Brain microvascular endothelial cell (primary cell): ENCODE measurements around the gene GRB2.

Experiments
- DNase-seq: peaks from one replicate; pipeline ENCODE4 v3.0.0-alpha.2; 2020
- H3K27ac ChIP-seq: fragments of 250-450 bp; sonication (Bioruptor Pico); 2 replicates; pipeline ENCODE4 v1.5.1; 2020; ENCODE audit warnings: mild to moderate bottlenecking, moderate library complexity
- H3K27me3 ChIP-seq: fragments of 250-450 bp; sonication (Bioruptor Pico); replicated peaks from 2 replicates; pipeline ENCODE4 v1.5.1; 2020; ENCODE audit warnings: mild to moderate bottlenecking
- H3K36me3 ChIP-seq: fragments of 250-450 bp; sonication (Bioruptor Pico); replicated peaks from 2 replicates; pipeline ENCODE4 v1.5.1; 2020; ENCODE audit warnings: mild to moderate bottlenecking
- H3K4me3 ChIP-seq: 2 replicates; pipeline ENCODE4 v1.5.1; 2011; ENCODE audit warnings: low read depth, mild to moderate bottlenecking, control low read depth, low read length, moderate library complexity
- in situ Hi-C: cut with HindIII; loops from 2 replicates; pipeline ENCODE4 v1.10.0; 2017; ENCODE audit warnings: low sequenced_read_pairs, low pct_ligation_motif_present
- TF ChIP-seq, protein P1 (sequence below): IDR thresholded peaks from 2 replicates; pipeline ENCODE4 v1.5.1; 2011; ENCODE audit warnings: low read depth, mild to moderate bottlenecking, moderate library complexity, low read length, control low read depth, inconsistent platforms; ENCODE audit errors: missing control alignments

GRB2 gene

GRCh38 chr17:75270218-75270965 is 135.1 kb downstream of the GRB2 start:
- in situ Hi-C loops, result no loop called here
- Histone ChIP-seq H3K27ac (peak overlapping the region; percentile 36), H3K36me3 (peaks cover 14% of the 10 kb centered on the region), H3K27me3 (no peaks in the 10 kb centered on the region), H3K4me3 (peak overlapping the region; percentile 79)
- TF ChIP-seq, protein P1, sequence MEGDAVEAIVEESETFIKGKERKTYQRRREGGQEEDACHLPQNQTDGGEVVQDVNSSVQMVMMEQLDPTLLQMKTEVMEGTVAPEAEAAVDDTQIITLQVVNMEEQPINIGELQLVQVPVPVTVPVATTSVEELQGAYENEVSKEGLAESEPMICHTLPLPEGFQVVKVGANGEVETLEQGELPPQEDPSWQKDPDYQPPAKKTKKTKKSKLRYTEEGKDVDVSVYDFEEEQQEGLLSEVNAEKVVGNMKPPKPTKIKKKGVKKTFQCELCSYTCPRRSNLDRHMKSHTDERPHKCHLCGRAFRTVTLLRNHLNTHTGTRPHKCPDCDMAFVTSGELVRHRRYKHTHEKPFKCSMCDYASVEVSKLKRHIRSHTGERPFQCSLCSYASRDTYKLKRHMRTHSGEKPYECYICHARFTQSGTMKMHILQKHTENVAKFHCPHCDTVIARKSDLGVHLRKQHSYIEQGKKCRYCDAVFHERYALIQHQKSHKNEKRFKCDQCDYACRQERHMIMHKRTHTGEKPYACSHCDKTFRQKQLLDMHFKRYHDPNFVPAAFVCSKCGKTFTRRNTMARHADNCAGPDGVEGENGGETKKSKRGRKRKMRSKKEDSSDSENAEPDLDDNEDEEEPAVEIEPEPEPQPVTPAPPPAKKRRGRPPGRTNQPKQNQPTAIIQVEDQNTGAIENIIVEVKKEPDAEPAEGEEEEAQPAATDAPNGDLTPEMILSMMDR, result peak; percentile 66
- DNase-seq, result peak; percentile 48

- TF ChIP-seq, protein P1, result no peak
- Histone ChIP-seq H3K27me3 (no peaks in the 10 kb centered on the region), H3K36me3 (peaks cover 15% of the 10 kb centered on the region), H3K4me3 (peak overlapping the region; percentile 79), H3K27ac (no peak overlapping the region)
- no peak for DNase-seq
- in situ Hi-C loops, result no loop called here
Measured at GRCh38 chr17:75269844-75270217, 135.6 kb downstream of the GRB2 start.
